ENCODE results near the gene MBLAC1. TPM values are rescaled to one million over a fixed set of nuclear protein-coding genes. Genes with fewer than 3 reads are reported as not detected.

MBLAC1 gene
- total and polyA plus RNA-seq, 10 of the 15 experiments (the other 5 are each of a cell fraction or from before 2014, with no cell fraction given), result 0.24 to 3.2 (median 1.8) TPM; not detected in 1

GRCh38 chr7:100093498-100093897, 33.3 kb upstream of the MBLAC1 start:
- ChIA-PET RAD21 (ENCODE audit: unreplicated experiment) (no interaction called here), CTCF (no interaction called here), SMC1A (ENCODE audit: uncharacterized antibody, unreplicated experiment) (no interaction called here), POLR2A (no interaction called here)
- ATAC-seq (no peak), DNase-seq (ENCODE audit: low read depth, low spot score) (no peak), FAIRE-seq (no peak)
- in situ Hi-C loops (cut with MboI) (no loop called here), intact Hi-C loops (cut with micrococcal nuclease; ENCODE audit: unreplicated experiment) (no loop called here)
- H3K27me3 ChIP-seq (replicated peaks in 1 of 2; ENCODE audit: control insufficient read depth in 2 of 2, insufficient read depth in 2 of 2, low read length in 1 of 2), result no peaks in the 10 kb centered on the region
- 80% methylated on average over 13 of the region's 13 CpGs for WGBS (ENCODE audit: insufficient coverage, insufficient replicate concordance, low lambda C conversion rate, missing lambda C conversion rate)
- no peak overlapping the region for H3K4me2 ChIP-seq (ENCODE audit: control insufficient read depth, insufficient read depth)
- H3K27ac ChIP-seq (ENCODE audit: control insufficient read depth, insufficient read depth), result no peak overlapping the region
- H3K4me1 ChIP-seq (ENCODE audit: control insufficient read depth, insufficient read depth, low read length), result peaks cover 1% of the 10 kb centered on the region
- H3K9me3 ChIP-seq (replicated peaks; ENCODE audit: control insufficient read depth, insufficient read depth, low read length), result no peaks in the 10 kb centered on the region
- no peak overlapping the region for H3K4me3 ChIP-seq
- H2AFZ ChIP-seq (ENCODE audit: control insufficient read depth, low read depth, low read length), result no peak overlapping the region
- TF ChIP-seq JUND (IDR thresholded peaks at IDR 0.05; ENCODE audit: low read depth, low read length) (no peak), POLR2AphosphoS2 (IDR thresholded peaks at IDR 0.05; ENCODE audit: low read depth, low read length) (no peak; the same call in 1 of the 2 replicates), IKZF2 (IDR thresholded peaks at IDR 0.05) (no peak), POLR2A (IDR thresholded peaks at IDR 0.05; ENCODE audit: low read depth, low read length) (peak; percentile 26; the same call in 1 of the 2 replicates), JUNB (IDR thresholded peaks at IDR 0.05) (no peak)
- peaks cover 45 to 56% of the 10 kb centered on the region in 2 experiments for H3K36me3 ChIP-seq (ENCODE audit: control insufficient read depth in 2 of 2, insufficient read depth in 2 of 2, low read length in 1 of 2)
- peaks cover 9% of the 10 kb centered on the region for H3K79me2 ChIP-seq (ENCODE audit: control insufficient read depth, insufficient read depth, low read length)
- no TSS peak for BruUV-seq (replicated peaks)
- peaks cover 3% of the 10 kb centered on the region; the same call in 1 of the 2 replicates for H4K20me1 ChIP-seq (ENCODE audit: control insufficient read depth, insufficient read depth)
- H3K9ac ChIP-seq (ENCODE audit: control insufficient read depth, insufficient read depth, low read length), result no peak overlapping the region

- H3K9me3 ChIP-seq (replicated peaks; ENCODE audit: control insufficient read depth, insufficient read depth, low read length), result no peaks in the 10 kb centered on the region
These were observed 32.8 kb upstream of the MBLAC1 start for GRCh38 chr7:100093925-100094486.

More at GRCh38 chr7:100093925-100094486, 32.8 kb upstream of the MBLAC1 start:
- Histone ChIP-seq H3K27ac (ENCODE audit: control insufficient read depth, insufficient read depth) (no peak overlapping the region), H3K4me3 (no peak overlapping the region), H2AFZ (ENCODE audit: control insufficient read depth, low read depth, low read length) (no peak overlapping the region), H3K36me3 (ENCODE audit: control insufficient read depth in 2 of 2, insufficient read depth in 2 of 2, low read length in 1 of 2) (peaks cover 49 to 61% of the 10 kb centered on the region in 2 experiments), H3K27me3 (replicated peaks in 1 of 2; ENCODE audit: control insufficient read depth in 2 of 2, insufficient read depth in 2 of 2, low read length in 1 of 2) (no peaks in the 10 kb centered on the region), H3K79me2 (ENCODE audit: control insufficient read depth, insufficient read depth, low read length) (peaks cover 10% of the 10 kb centered on the region), H4K20me1 (ENCODE audit: control insufficient read depth, insufficient read depth) (peaks cover 3% of the 10 kb centered on the region; the same call in 1 of the 2 replicates), H3K9ac (ENCODE audit: control insufficient read depth, insufficient read depth, low read length) (no peak overlapping the region), H3K4me1 (ENCODE audit: control insufficient read depth, insufficient read depth, low read length) (peaks cover 3% of the 10 kb centered on the region), H3K4me2 (ENCODE audit: control insufficient read depth, insufficient read depth) (no peak overlapping the region)
- ChIA-PET POLR2A (no interaction called here), SMC1A (ENCODE audit: uncharacterized antibody, unreplicated experiment) (interaction anchor here (1.6 kb wide), 1 partner anchor 38 kb away, joined by 5 read pairs; no protein-coding TSS in a partner anchor), RAD21 (ENCODE audit: unreplicated experiment) (no interaction called here), CTCF (no interaction called here)
- intact Hi-C loops (cut with micrococcal nuclease; ENCODE audit: unreplicated experiment), result no loop called here
- in situ Hi-C loops (cut with MboI), result no loop called here
- 89% methylated on average over 16 of the region's 16 CpGs for WGBS (ENCODE audit: insufficient coverage, insufficient replicate concordance, low lambda C conversion rate, missing lambda C conversion rate)
- DNase-seq (ENCODE audit: low read depth, low spot score) (no peak), ATAC-seq (no peak), FAIRE-seq (no peak)
- no peak for TF ChIP-seq SMAD5 (IDR thresholded peaks at IDR 0.05; ENCODE audit: low read depth)
- TF ChIP-seq POLR2AphosphoS5 (IDR thresholded peaks at IDR 0.05; ENCODE audit: low read length), result peak; percentile 62; the same call in 1 of the 2 replicates
- peak; percentile 62 for TF ChIP-seq POLR2A (IDR thresholded peaks at IDR 0.05; ENCODE audit: low read depth, low read length)
- BruUV-seq (replicated peaks), result no TSS peak

Data from GM12878 (cell line).